HG02840 (cell line): Measurements from ENCODE around the gene PAK6.

Experiments
- ATAC-seq: cut with Tn5 transposase; IDR thresholded peaks from one replicate; pipeline ENCODE4 v1.9.1; 2021; ENCODE audit warnings: mild to moderate bottlenecking, moderate library complexity, moderate number of reproducible peaks; ENCODE audit not compliant: unreplicated experiment, low FRiP score

Gene PAK6

DNA sequence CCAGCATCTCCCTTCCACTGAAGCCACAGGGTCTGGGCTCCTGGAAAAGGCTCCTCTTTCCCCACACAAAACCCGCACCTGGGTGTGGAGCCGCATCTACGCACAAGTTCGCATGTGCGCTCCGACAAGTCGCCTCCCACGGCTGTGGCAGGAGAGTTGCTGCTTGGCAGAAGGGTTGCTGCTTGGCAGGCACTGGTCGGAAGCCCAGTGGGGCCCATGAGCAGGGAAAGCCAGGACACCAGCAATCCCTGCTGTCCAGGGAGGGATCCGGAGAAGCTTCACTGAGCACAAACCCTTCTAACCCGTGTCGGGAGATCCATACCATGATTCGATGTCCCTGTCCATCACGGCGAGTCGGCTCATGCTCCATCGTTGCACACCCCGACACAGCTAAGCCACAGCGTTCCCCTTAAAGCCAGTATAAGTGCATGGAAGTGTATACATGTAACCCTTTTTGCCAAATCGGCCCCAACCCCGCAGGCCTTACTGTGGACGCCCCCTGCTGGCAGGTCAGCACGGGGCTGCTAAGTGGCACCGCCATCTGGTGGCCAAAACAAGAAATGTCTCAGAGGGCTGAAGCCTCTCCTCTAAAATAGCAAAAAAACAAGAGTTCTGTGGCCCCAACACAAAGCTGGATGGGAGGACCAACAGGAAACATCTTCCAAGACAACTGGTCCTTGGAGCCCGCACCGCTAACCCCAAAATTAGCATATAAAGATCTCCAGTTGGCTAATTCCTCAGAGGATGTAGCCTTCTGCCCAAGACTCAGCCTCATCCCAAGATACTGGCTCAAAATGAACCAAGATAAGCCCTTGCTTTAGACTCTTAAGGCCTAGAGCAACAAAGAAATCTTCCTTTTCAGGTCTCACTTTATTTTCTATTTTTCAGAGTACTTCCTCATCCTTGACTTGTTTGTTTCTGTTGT, 35.7 kb downstream of the PAK6 start:
- no peak for ATAC-seq

DNA sequence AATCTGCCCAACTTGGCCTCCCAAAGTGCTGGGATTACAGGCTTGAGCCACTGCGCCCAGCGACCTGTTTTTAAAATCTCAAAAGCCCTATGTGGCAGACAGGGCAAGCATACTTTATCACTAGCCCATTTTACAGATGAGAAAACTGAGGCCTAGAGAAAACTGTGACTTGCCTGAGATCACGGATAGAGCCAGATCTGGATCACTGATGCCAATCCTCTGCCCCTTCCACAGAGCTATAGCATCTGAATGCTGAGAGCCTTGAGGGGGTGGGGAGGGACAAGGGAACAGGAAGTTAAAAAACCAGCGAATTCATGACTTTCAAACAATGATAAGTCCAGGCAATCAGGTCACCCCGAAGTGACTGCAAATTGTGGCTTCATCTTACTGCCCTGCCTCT, 36.7 kb downstream of the PAK6 start:
- no peak for ATAC-seq

DNA sequence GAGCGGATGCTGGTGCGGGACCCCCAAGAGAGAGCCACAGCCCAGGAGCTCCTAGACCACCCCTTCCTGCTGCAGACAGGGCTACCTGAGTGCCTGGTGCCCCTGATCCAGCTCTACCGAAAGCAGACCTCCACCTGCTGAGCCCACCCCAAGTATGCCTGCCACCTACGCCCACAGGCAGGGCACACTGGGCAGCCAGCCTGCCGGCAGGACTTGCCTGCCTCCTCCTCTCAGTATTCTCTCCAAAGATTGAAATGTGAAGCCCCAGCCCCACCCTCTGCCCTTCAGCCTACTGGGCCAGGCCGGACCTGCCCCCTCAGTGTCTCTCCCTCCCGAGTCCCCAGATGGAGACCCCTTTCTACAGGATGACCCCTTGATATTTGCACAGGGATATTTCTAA, 37.1 kb downstream of the PAK6 start:
- no peak for ATAC-seq

DNA sequence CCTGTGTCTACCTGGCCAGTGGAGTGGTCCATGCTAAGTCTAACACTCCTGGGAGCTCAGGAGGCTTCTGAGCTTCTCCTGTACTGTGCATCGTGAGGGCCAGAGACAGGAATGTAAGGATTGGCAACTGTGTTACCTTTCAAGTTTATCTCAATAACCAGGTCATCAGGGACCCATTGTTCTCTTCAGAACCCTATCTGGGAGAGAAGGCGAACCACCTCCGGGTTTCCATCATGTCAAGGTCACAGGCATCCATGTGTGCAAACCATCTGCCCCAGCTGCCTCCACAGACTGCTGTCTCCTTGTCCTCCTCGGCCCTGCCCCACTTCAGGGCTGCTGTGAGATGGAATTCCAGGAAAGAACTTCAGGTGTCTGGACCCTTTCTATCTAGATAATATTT, 38.1 kb downstream of the PAK6 start:
- ATAC-seq = no peak

DNA sequence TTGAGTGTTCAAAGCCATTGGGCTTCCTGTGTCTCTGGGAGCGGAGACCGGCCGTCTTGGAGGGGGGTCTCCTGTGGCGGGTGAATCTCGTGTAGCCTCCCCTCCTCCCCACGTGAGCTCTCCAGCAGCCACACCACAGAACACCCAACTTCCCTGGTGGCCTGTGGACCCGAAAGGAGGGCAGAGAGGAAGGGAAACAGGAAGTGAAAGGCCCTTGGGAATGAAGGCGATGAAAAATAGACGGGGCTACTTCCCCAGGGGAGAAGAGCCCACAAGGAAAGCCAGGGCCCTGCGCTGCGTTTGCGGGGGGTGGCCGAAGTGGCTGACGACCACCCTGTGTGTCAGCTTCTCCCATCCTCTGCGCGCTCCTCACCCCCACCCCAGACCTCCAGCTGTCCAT, 38.6 kb downstream of the PAK6 start:
- no peak for ATAC-seq

GRCh38 chr15:40278026-40278425, 39.2 kb downstream of the PAK6 start:
- no peak for ATAC-seq

DNA sequence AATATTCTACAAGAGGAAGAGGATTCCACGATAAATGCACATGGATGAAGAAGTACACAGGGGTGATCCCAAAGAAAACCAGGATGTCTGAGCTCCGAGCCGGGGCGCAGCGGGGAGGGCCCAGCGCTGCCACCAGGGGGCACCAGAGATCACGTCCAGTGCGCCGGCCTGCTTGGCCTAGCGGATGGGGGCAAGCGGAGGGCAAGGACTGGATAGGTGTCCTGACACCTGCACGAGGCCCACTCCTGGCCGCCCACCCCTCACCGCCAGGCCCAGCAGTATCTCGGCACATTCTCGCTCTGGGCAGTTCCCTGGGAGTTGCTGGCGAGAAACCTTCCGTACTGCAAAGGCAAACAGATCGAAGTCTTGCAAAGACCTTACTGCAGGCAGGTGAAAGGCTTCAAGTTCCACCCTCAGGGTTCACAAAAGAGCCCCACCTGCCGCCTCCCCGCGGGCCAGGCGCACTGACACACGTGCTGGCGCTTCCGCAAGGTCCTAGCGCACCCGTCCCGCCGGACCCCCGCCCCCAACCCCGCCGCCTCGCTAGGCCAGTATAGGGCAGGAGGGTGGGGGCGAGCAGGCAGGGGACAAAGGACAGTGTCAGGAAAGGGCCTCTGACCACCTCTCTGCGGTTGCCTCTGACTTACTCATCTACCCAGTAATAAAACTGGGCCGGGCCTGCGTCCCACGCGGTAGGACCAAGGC, 40.7 kb downstream of the PAK6 start:
- no peak for ATAC-seq

DNA sequence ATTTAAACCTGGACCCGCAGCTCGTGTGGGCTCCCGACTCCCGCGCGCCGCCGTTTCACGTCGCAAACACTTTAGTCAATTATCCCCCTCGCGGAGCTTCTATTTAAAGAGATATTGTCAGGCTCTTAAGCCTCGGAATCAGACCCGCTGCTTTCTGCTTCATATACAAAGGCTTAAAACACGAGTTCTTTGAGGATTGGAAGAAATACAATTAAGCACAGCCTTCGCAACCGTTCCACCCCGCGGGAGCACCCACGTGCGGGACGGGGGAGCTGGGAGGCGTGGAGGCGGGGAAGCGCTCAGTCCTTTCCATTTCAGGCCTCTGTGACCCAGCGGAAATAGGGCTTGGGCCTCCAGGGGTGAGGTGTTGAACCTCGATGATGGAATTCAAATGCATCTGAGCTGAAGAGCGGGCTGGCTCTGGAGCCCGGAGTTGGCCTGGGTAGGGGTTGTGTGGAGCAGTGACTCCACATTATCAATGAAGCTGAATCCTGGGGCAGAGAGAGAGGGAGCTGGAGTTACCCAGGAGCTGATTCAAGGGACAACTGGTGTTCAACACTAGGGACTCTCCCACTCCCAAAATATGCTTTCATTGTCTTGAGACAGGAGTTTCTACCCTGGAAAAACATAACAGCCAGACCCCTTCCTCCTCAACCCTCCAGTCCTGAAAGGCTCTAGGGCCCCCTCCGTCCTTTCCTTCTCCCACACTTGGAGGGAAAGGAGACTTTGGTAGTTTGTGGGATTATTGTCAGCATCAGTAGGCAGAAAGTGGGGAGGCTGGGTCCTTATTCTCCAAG, 41.6 kb downstream of the PAK6 start:
- ATAC-seq = no peak

DNA sequence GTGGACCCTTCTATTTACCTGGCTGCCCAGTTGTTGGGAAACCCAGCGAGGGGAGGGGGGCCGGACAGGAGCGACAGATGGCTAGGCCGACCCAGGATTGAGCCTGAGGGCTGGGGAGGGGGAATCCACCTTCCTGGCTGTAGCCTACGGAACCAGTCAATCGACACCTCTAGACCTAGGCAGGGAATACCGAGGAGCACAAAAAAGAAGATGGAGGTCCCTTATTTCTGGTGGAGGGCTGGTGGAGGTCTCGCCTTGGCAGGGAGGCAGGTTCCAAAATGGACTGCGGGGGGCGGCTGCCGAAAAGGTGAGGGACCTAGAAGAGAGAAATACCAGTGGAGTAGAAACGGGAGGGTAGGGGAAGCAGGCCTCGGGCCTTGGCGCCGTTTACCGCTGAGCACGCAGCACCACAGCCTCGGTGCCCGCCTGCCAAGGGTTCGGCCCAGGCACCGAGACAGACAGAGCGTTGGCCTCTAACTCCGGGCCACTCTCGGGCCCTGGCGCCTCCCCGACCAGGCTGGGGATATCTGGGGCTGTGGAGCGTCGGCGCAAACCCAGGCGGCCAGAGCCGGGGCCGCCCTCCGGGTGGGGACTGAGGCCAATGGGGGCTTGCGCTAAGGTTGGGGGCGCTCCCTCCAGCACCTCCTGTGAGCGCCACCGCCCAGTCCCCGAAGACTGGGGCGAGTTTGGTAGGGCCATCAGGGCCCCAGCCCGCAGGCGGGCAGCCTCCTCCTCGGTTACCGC, 42.4 kb downstream of the PAK6 start:
- ATAC-seq = no peak

GRCh38 chr15:40281801-40282146, 42.9 kb downstream of the PAK6 start:
- ATAC-seq = no peak

- ATAC-seq = no peak
Measured at GRCh38 chr15:40282147-40282868, 43.4 kb downstream of the PAK6 start.

- no peak for ATAC-seq
Measured at GRCh38 chr15:40282869-40283614, 44.2 kb downstream of the PAK6 start, which contains the start of gene ANKRD63. Gene ANKRD63, minus strand, starts transcription at chr15:40283064. Its CDS starts 478 bp downstream, at chr15:40282586.

GRCh38 chr15:40283615-40284300, 44.9 kb downstream of the PAK6 start:
- ATAC-seq = no peak

DNA sequence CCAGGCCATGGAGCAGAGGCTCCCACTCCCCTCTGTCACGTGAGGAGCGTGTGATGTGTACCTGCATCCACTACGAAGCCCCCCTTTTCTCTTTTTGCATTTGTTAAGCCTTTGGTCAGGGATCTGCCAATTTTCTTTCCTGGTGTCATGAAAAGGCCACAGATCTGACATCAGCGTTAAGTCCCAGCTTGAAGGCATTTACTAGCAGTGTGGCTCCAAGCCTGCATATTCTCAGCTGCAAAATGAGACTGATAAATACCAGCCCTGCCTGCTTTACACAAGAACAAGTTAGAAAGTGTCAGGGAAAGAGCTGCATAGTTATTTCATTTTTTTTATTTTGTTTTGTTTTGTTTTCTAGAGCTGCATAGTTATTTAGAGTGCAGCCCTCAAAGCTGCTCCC, 46.3 kb downstream of the PAK6 start:
- no peak for ATAC-seq

- no peak for ATAC-seq
Measured at GRCh38 chr15:40285554-40286011, 46.7 kb downstream of the PAK6 start.

DNA sequence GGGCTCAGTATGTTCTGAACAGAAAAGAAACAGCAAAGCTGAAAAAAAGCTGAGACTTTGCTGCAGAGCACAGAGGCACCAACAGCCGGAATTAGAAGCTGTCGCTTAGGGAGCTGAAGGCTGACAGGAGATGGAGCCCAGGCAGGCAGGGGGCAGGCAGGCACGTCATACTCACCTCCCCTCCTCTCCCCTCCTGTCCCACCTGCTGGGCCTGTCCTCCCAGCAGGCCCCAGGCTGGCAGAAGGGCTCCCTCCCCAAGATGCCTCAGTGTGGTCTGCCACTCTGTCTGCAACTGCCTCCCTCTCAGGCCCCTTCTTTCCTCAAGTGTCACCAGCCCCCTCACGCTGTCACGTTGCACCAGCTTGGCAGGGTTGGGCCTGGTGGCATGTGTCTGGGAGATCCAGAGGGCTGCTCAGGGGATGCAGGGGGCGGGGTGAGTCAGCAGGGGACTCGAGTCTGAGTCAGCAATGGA, 47.2 kb downstream of the PAK6 start:
- ATAC-seq = no peak

GRCh38 chr15:40286794-40287193, 47.9 kb downstream of the PAK6 start:
- no peak for ATAC-seq

- ATAC-seq = no peak
Measured at GRCh38 chr15:40287505-40287904, 48.6 kb downstream of the PAK6 start.
